LNCaP clone FGC (cell line): ENCODE measurements around the gene DHX30.
"Not testable (repeated sequence)": the region's sequence is repeated elsewhere in the genome, so short reads cannot be mapped to it uniquely, and the experiment has no call there.

Experiments used
- DNase-seq: peaks from one replicate; pipeline ENCODE4 v3.0.0-alpha.2; 2011; ENCODE audit warnings: low read depth
- H3K4me3 ChIP-seq: 2 replicates; pipeline ENCODE4 v1.5.1; 2011; ENCODE audit warnings: mild to moderate bottlenecking, low read depth, low read length, control low read depth
- TF ChIP-seq, protein P1 (sequence below): IDR thresholded peaks from 2 replicates; pipeline ENCODE4 v1.5.1; 2012; ENCODE audit warnings: mild to moderate bottlenecking; ENCODE audit not compliant: control insufficient read depth, insufficient read depth; ENCODE audit errors: extremely low read depth

DHX30 gene

GRCh38 chr3:47802734-47803479, at the start of gene DHX30:
TSS of gene DHX30 (plus strand) at chr3:47803138. CDS start at chr3:47810684, 7,546 bp downstream.
- no peak for DNase-seq
- peak within 1 kb of the TSS; percentile 90 for H3K4me3 ChIP-seq
- TF ChIP-seq, protein P1, sequence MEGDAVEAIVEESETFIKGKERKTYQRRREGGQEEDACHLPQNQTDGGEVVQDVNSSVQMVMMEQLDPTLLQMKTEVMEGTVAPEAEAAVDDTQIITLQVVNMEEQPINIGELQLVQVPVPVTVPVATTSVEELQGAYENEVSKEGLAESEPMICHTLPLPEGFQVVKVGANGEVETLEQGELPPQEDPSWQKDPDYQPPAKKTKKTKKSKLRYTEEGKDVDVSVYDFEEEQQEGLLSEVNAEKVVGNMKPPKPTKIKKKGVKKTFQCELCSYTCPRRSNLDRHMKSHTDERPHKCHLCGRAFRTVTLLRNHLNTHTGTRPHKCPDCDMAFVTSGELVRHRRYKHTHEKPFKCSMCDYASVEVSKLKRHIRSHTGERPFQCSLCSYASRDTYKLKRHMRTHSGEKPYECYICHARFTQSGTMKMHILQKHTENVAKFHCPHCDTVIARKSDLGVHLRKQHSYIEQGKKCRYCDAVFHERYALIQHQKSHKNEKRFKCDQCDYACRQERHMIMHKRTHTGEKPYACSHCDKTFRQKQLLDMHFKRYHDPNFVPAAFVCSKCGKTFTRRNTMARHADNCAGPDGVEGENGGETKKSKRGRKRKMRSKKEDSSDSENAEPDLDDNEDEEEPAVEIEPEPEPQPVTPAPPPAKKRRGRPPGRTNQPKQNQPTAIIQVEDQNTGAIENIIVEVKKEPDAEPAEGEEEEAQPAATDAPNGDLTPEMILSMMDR, result no peak

DNA sequence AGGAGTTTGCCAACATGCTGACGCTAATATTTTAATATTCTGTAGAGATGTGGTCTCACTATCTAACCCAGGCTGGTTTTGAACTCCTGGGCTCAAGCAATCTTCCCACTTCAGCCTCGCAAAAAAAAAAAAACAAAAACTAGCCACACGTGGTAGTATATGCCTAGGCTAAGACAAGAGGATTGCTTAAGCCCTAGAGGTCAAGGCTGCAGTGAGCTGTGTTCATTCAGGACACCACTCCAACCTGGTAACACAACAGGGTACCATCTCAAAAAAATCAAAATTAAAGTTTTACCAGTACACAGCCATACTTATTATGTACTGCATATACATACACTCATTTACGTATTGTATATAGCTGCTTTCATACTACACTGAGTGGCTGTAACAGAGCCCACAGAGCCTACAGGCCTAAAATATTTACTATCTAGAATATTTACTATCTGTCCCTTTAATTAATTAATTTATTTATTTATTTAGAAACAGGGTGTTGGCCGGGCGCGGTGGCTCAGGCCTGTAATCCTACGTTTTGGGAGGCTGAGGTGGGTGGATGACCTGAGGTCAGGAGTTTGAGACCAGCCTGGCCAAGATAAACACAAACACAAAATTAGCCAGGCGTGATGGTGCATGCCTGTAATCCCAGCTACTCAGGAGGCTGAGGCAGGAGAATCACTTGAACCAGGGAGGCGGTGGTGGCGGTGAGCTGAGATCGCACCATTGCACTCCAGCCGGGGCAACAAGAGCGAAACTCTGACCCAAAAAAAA, 44.5 kb upstream of the DHX30 start:
- TF ChIP-seq, protein P1, result no peak
- DNase-seq, result no peak
- peak overlapping the region; percentile 27 for H3K4me3 ChIP-seq

- not testable (repeated sequence) for DNase-seq, H3K4me3 ChIP-seq
Observed at GRCh38 chr3:47760207-47760606, 42.7 kb upstream of the DHX30 start.

- no peak for DNase-seq
- TF ChIP-seq, protein P1, result no peak
- no peak overlapping the region for H3K4me3 ChIP-seq
Observed at GRCh38 chr3:47761046-47761445, 41.9 kb upstream of the DHX30 start.

GRCh38 chr3:47762233-47762632, 40.7 kb upstream of the DHX30 start:
- TF ChIP-seq, protein P1, result no peak
- no peak overlapping the region for H3K4me3 ChIP-seq
- DNase-seq, result no peak

DNA sequence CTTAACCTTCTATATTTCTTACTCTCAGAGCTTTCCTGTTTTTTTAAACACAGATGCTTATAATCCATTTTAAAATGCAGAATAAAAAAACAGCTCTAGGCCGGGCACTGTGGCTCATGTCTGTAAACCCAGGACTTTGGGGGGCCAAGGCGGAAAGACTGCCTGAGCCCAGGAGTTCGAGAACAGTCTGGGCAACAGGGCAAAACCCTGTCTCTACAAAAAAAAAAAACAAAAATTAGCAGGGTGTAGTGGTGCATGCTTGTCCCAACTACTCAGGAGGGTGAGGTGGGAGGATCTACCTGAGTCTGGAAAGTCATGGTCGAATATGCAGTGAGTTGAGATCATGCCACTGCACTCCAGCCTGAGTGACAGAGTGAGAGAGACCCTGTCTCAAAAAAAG, 36.8 kb upstream of the DHX30 start:
- no peak for DNase-seq
- H3K4me3 ChIP-seq, result no peak overlapping the region
- TF ChIP-seq, protein P1, result no peak

- TF ChIP-seq, protein P1, result no peak
- no peak for DNase-seq
Observed at GRCh38 chr3:47772047-47772446, 30.9 kb upstream of the DHX30 start.

More at GRCh38 chr3:47772047-47772446, 30.9 kb upstream of the DHX30 start:
- no peak overlapping the region for H3K4me3 ChIP-seq
